MM.1S (cell line): Measurements from ENCODE around the gene KARS1.

Experiments
- DNase-seq: peaks from one replicate; pipeline ENCODE4 v3.0.0-alpha.2; 2015
- H2AFZ ChIP-seq: fragments of 300-600 bp; sonication (generic); 2 replicates; pipeline ENCODE4 v1.6.0; 2016; ENCODE audit warnings: antibody characterized with exemption, low read length
- H3F3A ChIP-seq: fragments of 300-600 bp; sonication (generic); 2 replicates; pipeline ENCODE4 v1.6.1; 2016; ENCODE audit warnings: mild to moderate bottlenecking, antibody characterized with exemption, low read length, moderate library complexity, mixed read lengths; ENCODE audit not compliant: insufficient read depth
- H3K27ac ChIP-seq: fragments of 300-600 bp; sonication (generic); 2 replicates; pipeline ENCODE4 v1.5.1; 2016; ENCODE audit warnings: mild to moderate bottlenecking, low read length
- H3K27me3 ChIP-seq: fragments of 300-600 bp; sonication (generic); replicated peaks from 2 replicates; pipeline ENCODE4 v1.6.0; 2016; ENCODE audit warnings: low read length; ENCODE audit not compliant: insufficient read depth
- H3K36me3 ChIP-seq: fragments of 300-600 bp; sonication (generic); replicated peaks from 2 replicates; pipeline ENCODE4 v1.6.1; 2016; ENCODE audit warnings: mild to moderate bottlenecking, low read length, mixed read lengths; ENCODE audit not compliant: insufficient read depth
- H3K4me1 ChIP-seq: fragments of 300-600 bp; sonication (generic); 2 replicates; pipeline ENCODE4 v1.6.1; 2016; ENCODE audit warnings: low read length, mixed read lengths
- H3K4me2 ChIP-seq: fragments of 300-600 bp; sonication (generic); 2 replicates; pipeline ENCODE4 v1.6.0; 2016; ENCODE audit warnings: low read depth, low read length
- H3K4me3 ChIP-seq: fragments of 300-600 bp; sonication (generic); 2 replicates; pipeline ENCODE4 v1.5.1; 2016; ENCODE audit warnings: low read length, mixed read lengths
- H3K79me2 ChIP-seq: fragments of 300-600 bp; sonication (generic); 2 replicates; pipeline ENCODE4 v1.6.1; 2016; ENCODE audit warnings: mixed run types, low read length, mixed read lengths
- H3K9ac ChIP-seq: fragments of 300-600 bp; sonication (generic); 2 replicates; pipeline ENCODE4 v1.6.1; 2016; ENCODE audit warnings: low read length, mixed read lengths
- H3K9me2 ChIP-seq: fragments of 300-600 bp; sonication (generic); replicated peaks from 2 replicates; pipeline ENCODE4 v1.6.1; 2016; ENCODE audit warnings: mild to moderate bottlenecking, low read length, mixed read lengths; ENCODE audit not compliant: insufficient read depth
- H3K9me3 ChIP-seq: fragments of 300-600 bp; sonication (generic); replicated peaks from 2 replicates; pipeline ENCODE4 v1.6.1; 2016; ENCODE audit warnings: mild to moderate bottlenecking, low read length, mixed read lengths; ENCODE audit not compliant: insufficient read depth
- H4K20me1 ChIP-seq: fragments of 300-600 bp; sonication (generic); 2 replicates; pipeline ENCODE4 v1.6.1; 2016; ENCODE audit warnings: mild to moderate bottlenecking, low read length, moderate library complexity, mixed read lengths; ENCODE audit not compliant: insufficient read depth
- CTCF ChIP-seq: fragments of 300-600 bp; sonication (generic); IDR thresholded peaks from 2 replicates; pipeline ENCODE4 v1.5.1; 2016; ENCODE audit warnings: antibody characterized with exemption, low read length, mixed read lengths
- EZH2 ChIP-seq: fragments of 300-600 bp; sonication (generic); optimal IDR thresholded peaks from 2 replicates; pipeline ENCODE3; 2017; ENCODE audit warnings: low read depth, mild to moderate bottlenecking, antibody characterized with exemption, low read length, mixed read lengths
- EZH2phosphoT487 ChIP-seq: fragments of 300-600 bp; sonication (generic); IDR thresholded peaks from 2 replicates; pipeline ENCODE4 v1.6.1; 2018; ENCODE audit warnings: antibody characterized with exemption, low read length

The KARS1 gene

GRCh38 chr16:75624921-75625334 lies 22.5 kb downstream of the KARS1 start:
- H3K4me2 ChIP-seq = no peak overlapping the region
- no peak overlapping the region for H3K4me3 ChIP-seq
- no peaks in the 10 kb centered on the region for H3K36me3 ChIP-seq
- no peak for DNase-seq
- H3K4me1 ChIP-seq = no peaks in the 10 kb centered on the region
- TF ChIP-seq CTCF (no peak), EZH2 (no peak), EZH2phosphoT487 (no peak)
- peaks cover 3% of the 10 kb centered on the region; the same call in 1 of the 2 replicates for H3F3A ChIP-seq
- no peaks in the 10 kb centered on the region for H4K20me1 ChIP-seq
- no peaks in the 10 kb centered on the region for H3K27me3 ChIP-seq
- H3K79me2 ChIP-seq = peaks cover 5% of the 10 kb centered on the region
- no peak overlapping the region for H3K9ac ChIP-seq
- H3K27ac ChIP-seq = no peak overlapping the region
- H2AFZ ChIP-seq = no peak overlapping the region
- H3K9me2 ChIP-seq = no peaks in the 10 kb centered on the region
- no peaks in the 10 kb centered on the region for H3K9me3 ChIP-seq

- TF ChIP-seq CTCF (no peak), EZH2phosphoT487 (no peak), EZH2 (no peak)
- Histone ChIP-seq H3K9me2 (no peaks in the 10 kb centered on the region), H3K79me2 (peaks cover 5% of the 10 kb centered on the region), H3K4me3 (peak within 1 kb of the TSS; percentile 80), H2AFZ (peak within 1 kb of the TSS; percentile 48; the same call in 1 of the 2 replicates), H4K20me1 (no peaks in the 10 kb centered on the region), H3K9ac (peak within 1 kb of the TSS; percentile 84), H3K36me3 (no peaks in the 10 kb centered on the region), H3K27me3 (no peaks in the 10 kb centered on the region), H3K4me1 (no peaks in the 10 kb centered on the region), H3K4me2 (peak within 1 kb of the TSS; percentile 61), H3K9me3 (no peaks in the 10 kb centered on the region), H3F3A (peaks cover 3% of the 10 kb centered on the region; the same call in 1 of the 2 replicates), H3K27ac (peak within 1 kb of the TSS; percentile 55; the same call in 1 of the 2 replicates)
- peak; percentile 94 for DNase-seq
Measured at GRCh38 chr16:75622761-75623605, 24.5 kb downstream of the KARS1 start, which contains the start of gene ADAT1. Gene ADAT1, minus strand, starts transcription at chr16:75623281. Its CDS starts 2,482 bp downstream, at chr16:75620799.

- peak; percentile 9 for DNase-seq
- H3K4me3 ChIP-seq = no peak overlapping the region
- no peaks in the 10 kb centered on the region for H3K9me2 ChIP-seq
- no peak overlapping the region for H3K27ac ChIP-seq
- H3K79me2 ChIP-seq = peaks cover 5% of the 10 kb centered on the region
- no peaks in the 10 kb centered on the region for H3K9me3 ChIP-seq
- peaks cover 3% of the 10 kb centered on the region; the same call in 1 of the 2 replicates for H3F3A ChIP-seq
- no peak overlapping the region for H2AFZ ChIP-seq
- H3K27me3 ChIP-seq = no peaks in the 10 kb centered on the region
- H3K9ac ChIP-seq = no peak overlapping the region
- H3K4me1 ChIP-seq = no peaks in the 10 kb centered on the region
- no peaks in the 10 kb centered on the region for H3K36me3 ChIP-seq
- no peak overlapping the region for H3K4me2 ChIP-seq
- TF ChIP-seq CTCF (peak; percentile 20; the same call in 1 of the 2 replicates), EZH2phosphoT487 (no peak)
- H4K20me1 ChIP-seq = no peaks in the 10 kb centered on the region
Measured at GRCh38 chr16:75621170-75621477, 26.3 kb downstream of the KARS1 start.
